CD14-positive monocyte (primary cell): ENCODE measurements around the gene KAZN. TPM values are rescaled to one million over a fixed set of nuclear protein-coding genes. Genes with fewer than 3 reads are reported as not detected.

ENCODE experiments used
- DNase-seq, 3 donors: peaks; one replicate each; pipeline ENCODE4 v3.0.0-alpha.2; 2011 to 2022
- H2AFZ ChIP-seq: 2 replicates; pipeline ENCODE4 v1.6.0; 2012; ENCODE audit warnings: mild to moderate bottlenecking, low read depth, low read length, inconsistent platforms; ENCODE audit not compliant: insufficient read depth, poor library complexity, severe bottlenecking
- H3K27ac ChIP-seq, 2 donors: 1 replicate in 1 of 2; 2 replicates in 1 of 2; pipeline ENCODE4 v1.5.1; 2012 to 2013; ENCODE audit warnings: low read length in 2 of 2, control low read depth in 1 of 2, inconsistent platforms in 1 of 2, low read depth in 1 of 2, mild to moderate bottlenecking in 1 of 2
- H3K27me3 ChIP-seq, 2 donors: one replicate each; pipeline versions ENCODE4 v1.6.0 to v1.6.1; 2011 to 2013; ENCODE audit warnings: low read length in 2 of 2; ENCODE audit not compliant: control insufficient read depth in 2 of 2, insufficient read depth in 2 of 2
- H3K36me3 ChIP-seq, 2 donors: replicated peaks in 1 of 2; 1 replicate in 1 of 2; 2 replicates in 1 of 2; pipeline versions ENCODE4 v1.5.1 to v1.6.1; 2012 to 2013; ENCODE audit warnings: low read length in 2 of 2, control low read depth in 1 of 2, inconsistent platforms in 1 of 2, mild to moderate bottlenecking in 1 of 2; ENCODE audit not compliant: insufficient read depth in 2 of 2, control insufficient read depth in 1 of 2
- H3K4me1 ChIP-seq, 2 donors: 1 replicate in 1 of 2; 2 replicates in 1 of 2; pipeline versions ENCODE4 v1.5.1 to v1.6.1; 2012 to 2013; ENCODE audit warnings: low read length in 2 of 2, control low read depth in 1 of 2, inconsistent platforms in 1 of 2, mild to moderate bottlenecking in 1 of 2, moderate library complexity in 1 of 2; ENCODE audit not compliant: insufficient read depth in 2 of 2, control insufficient read depth in 1 of 2
- H3K4me2 ChIP-seq: replicated peaks from 2 replicates; pipeline ENCODE3; 2012; ENCODE audit warnings: low read length, moderate library complexity, mild to moderate bottlenecking; ENCODE audit not compliant: poor library complexity, severe bottlenecking; ENCODE audit errors: extremely low read depth
- H3K4me3 ChIP-seq, 3 experiments: fragments of 200-600 bp in 1 of 3; sonication (generic) in 1 of 3; replicated peaks in 1 of 3; 1 replicate in 2 of 3; 2 replicates in 1 of 3; pipeline ENCODE4 v1.5.1; 2011 to 2013; ENCODE audit warnings: low read length in 3 of 3, mild to moderate bottlenecking in 3 of 3, control low read depth in 2 of 3, low read depth in 2 of 3, inconsistent platforms in 1 of 3, moderate library complexity in 1 of 3
- H3K79me2 ChIP-seq: 2 replicates; pipeline ENCODE4 v1.6.0; 2012; ENCODE audit warnings: mild to moderate bottlenecking, control low read depth, inconsistent platforms, low read length, moderate library complexity; ENCODE audit not compliant: insufficient read depth
- H3K9ac ChIP-seq: 2 replicates; pipeline ENCODE4 v1.6.0; 2017; ENCODE audit warnings: low read length, mild to moderate bottlenecking; ENCODE audit not compliant: insufficient read depth, poor library complexity, severe bottlenecking
- H3K9me3 ChIP-seq, 2 donors: replicated peaks in 1 of 2; 1 replicate in 1 of 2; 2 replicates in 1 of 2; pipeline versions ENCODE4 v1.5.1 to v1.6.1; 2012 to 2013; ENCODE audit warnings: low read length in 2 of 2, control low read depth in 1 of 2; ENCODE audit not compliant: control insufficient read depth in 1 of 2, insufficient read depth in 1 of 2
- H4K20me1 ChIP-seq: 2 replicates; pipeline ENCODE4 v1.6.0; 2012; ENCODE audit warnings: mild to moderate bottlenecking, low read length, control low read depth, moderate library complexity; ENCODE audit not compliant: insufficient read depth
- H3K27ac Mint-ChIP-seq, 7 donors: one replicate each; pipeline ENCODE4 v1.8.0; 2020; ENCODE audit warnings: mild to moderate bottlenecking in 7 of 7, mixed read lengths in 7 of 7, moderate library complexity in 6 of 7, inconsistent platforms in 2 of 7
- H3K27me3 Mint-ChIP-seq, 3 donors: one replicate each; pipeline ENCODE4 v1.8.0; 2021 to 2022; ENCODE audit warnings: low read depth in 3 of 3, mild to moderate bottlenecking in 3 of 3, mixed read lengths in 3 of 3, moderate library complexity in 3 of 3, inconsistent platforms in 1 of 3
- H3K36me3 Mint-ChIP-seq, 2 donors: one replicate each; pipeline ENCODE4 v1.8.0; 2020; ENCODE audit warnings: mixed read lengths in 2 of 2, inconsistent platforms in 1 of 2, mild to moderate bottlenecking in 1 of 2
- H3K4me1 Mint-ChIP-seq: one replicate; pipeline ENCODE4 v1.8.0; 2020; ENCODE audit warnings: mild to moderate bottlenecking, mixed read lengths
- H3K4me3 Mint-ChIP-seq, 2 donors: one replicate each; pipeline ENCODE4 v1.8.0; 2020; ENCODE audit warnings: mild to moderate bottlenecking in 2 of 2, mixed read lengths in 2 of 2, moderate library complexity in 1 of 2
- H3K9me3 Mint-ChIP-seq, 7 donors: one replicate each; pipeline ENCODE4 v1.8.0; 2020 to 2022; ENCODE audit warnings: mixed read lengths in 7 of 7, mild to moderate bottlenecking in 6 of 7, moderate library complexity in 6 of 7, inconsistent platforms in 2 of 7
- CTCF ChIP-seq: fragments of 200-600 bp; IDR thresholded peaks from one replicate; pipeline ENCODE4 v1.8.0; 2022; ENCODE audit warnings: antibody characterized with exemption, mild to moderate bottlenecking
- WGBS: methylation state at CpG from one replicate; pipeline ENCODE4 v1.1.5; 2013; ENCODE audit warnings: missing lambda C conversion rate; ENCODE audit not compliant: insufficient coverage; 5-methylcytosine and 5-hydroxymethylcytosine counted together
- intact Hi-C, 2 donors: fragments of 100-400 bp; cut with micrococcal nuclease; formaldehyde crosslinking; loops; one replicate each; pipeline versions ENCODE4 v1.15.0 to v1.15.1; 2023
- polyA plus RNA-seq, 3 donors: library from polyadenylated mRNA; depleted of rRNA in 1 of 3; unstranded in 2 of 3; stranded (reverse) in 1 of 3; fragments of 300-500 nt in 2 of 3; fragments of >200 nt in 1 of 3; fragmentation: Illumina TruSeq in 2 of 3; gene quantifications; 1 replicate in 2 of 3; 2 replicates in 1 of 3; pipeline ENCODE4 v1.2.3, GENCODE V29; 2012 to 2021

KAZN gene
- polyA plus RNA-seq, 3 donors: not detected

GRCh38 chr1:14940285-14940870 is 341.9 kb downstream of the KAZN start:
- H3K4me1 ChIP-seq: no peaks in the 10 kb centered on the region
- Mint-ChIP-seq H3K4me3 (no peak overlapping the region), H3K27me3 (peaks cover 0 to 13% (median 0%) of the 10 kb centered on the region in 3 donors), H3K36me3 (no peaks in the 10 kb centered on the region), H3K27ac (peak overlapping the region in 1 of 7 donors; percentile 51), H3K4me1 (no peaks in the 10 kb centered on the region), H3K9me3 (no peaks in the 10 kb centered on the region)
- no peak for DNase-seq
- H3K79me2 ChIP-seq: no peaks in the 10 kb centered on the region
- no peak overlapping the region for H3K27ac ChIP-seq
- no peak for TF ChIP-seq CTCF
- H2AFZ ChIP-seq: no peak overlapping the region
- no peak overlapping the region for H3K9ac ChIP-seq
- no peaks in the 10 kb centered on the region for H4K20me1 ChIP-seq
- no peak overlapping the region for H3K4me2 ChIP-seq
- no peaks in the 10 kb centered on the region for H3K9me3 ChIP-seq
- intact Hi-C loops: no loop called here
- no peak overlapping the region for H3K4me3 ChIP-seq
- no peaks in the 10 kb centered on the region for H3K36me3 ChIP-seq
- H3K27me3 ChIP-seq: no peaks in the 10 kb centered on the region
- WGBS: 79% methylated on average over 4 of the region's 7 CpGs

GRCh38 chr1:14941864-14942263 is 343.4 kb downstream of the KAZN start:
- Histone ChIP-seq H2AFZ (no peak overlapping the region), H3K9ac (no peak overlapping the region), H3K9me3 (no peaks in the 10 kb centered on the region), H4K20me1 (no peaks in the 10 kb centered on the region), H3K27me3 (no peaks in the 10 kb centered on the region), H3K79me2 (no peaks in the 10 kb centered on the region), H3K4me2 (no peak overlapping the region), H3K36me3 (no peaks in the 10 kb centered on the region), H3K4me3 (no peak overlapping the region), H3K4me1 (no peaks in the 10 kb centered on the region), H3K27ac (no peak overlapping the region)
- Mint-ChIP-seq H3K4me1 (no peaks in the 10 kb centered on the region), H3K27ac (no peak overlapping the region), H3K36me3 (no peaks in the 10 kb centered on the region), H3K27me3 (peaks cover 0 to 11% (median 2%) of the 10 kb centered on the region in 3 donors), H3K4me3 (no peak overlapping the region), H3K9me3 (no peaks in the 10 kb centered on the region)
- TF ChIP-seq CTCF: no peak
- 85% methylated on average over 4 of the region's 9 CpGs for WGBS
- no peak for DNase-seq
- intact Hi-C loops: no loop called here
